CD14-positive monocyte (primary cell): ENCODE data around the gene CEACAM6. TPM values are rescaled to one million over a fixed set of nuclear protein-coding genes. Genes with fewer than 3 reads are reported as not detected.

Source experiments
- DNase-seq, 3 donors: peaks; one replicate each; pipeline ENCODE4 v3.0.0-alpha.2; 2011 to 2022
- H2AFZ ChIP-seq: 2 replicates; pipeline ENCODE4 v1.6.0; 2012; ENCODE audit warnings: mild to moderate bottlenecking, low read depth, low read length, inconsistent platforms; ENCODE audit not compliant: insufficient read depth, poor library complexity, severe bottlenecking
- H3K27ac ChIP-seq, 2 donors: 1 replicate in 1 of 2; 2 replicates in 1 of 2; pipeline ENCODE4 v1.5.1; 2012 to 2013; ENCODE audit warnings: low read length in 2 of 2, control low read depth in 1 of 2, inconsistent platforms in 1 of 2, low read depth in 1 of 2, mild to moderate bottlenecking in 1 of 2
- H3K27me3 ChIP-seq, 2 donors: one replicate each; pipeline versions ENCODE4 v1.6.0 to v1.6.1; 2011 to 2013; ENCODE audit warnings: low read length in 2 of 2; ENCODE audit not compliant: control insufficient read depth in 2 of 2, insufficient read depth in 2 of 2
- H3K36me3 ChIP-seq, 2 donors: replicated peaks in 1 of 2; 1 replicate in 1 of 2; 2 replicates in 1 of 2; pipeline versions ENCODE4 v1.5.1 to v1.6.1; 2012 to 2013; ENCODE audit warnings: low read length in 2 of 2, control low read depth in 1 of 2, inconsistent platforms in 1 of 2, mild to moderate bottlenecking in 1 of 2; ENCODE audit not compliant: insufficient read depth in 2 of 2, control insufficient read depth in 1 of 2
- H3K4me1 ChIP-seq, 2 donors: 1 replicate in 1 of 2; 2 replicates in 1 of 2; pipeline versions ENCODE4 v1.5.1 to v1.6.1; 2012 to 2013; ENCODE audit warnings: low read length in 2 of 2, control low read depth in 1 of 2, inconsistent platforms in 1 of 2, mild to moderate bottlenecking in 1 of 2, moderate library complexity in 1 of 2; ENCODE audit not compliant: insufficient read depth in 2 of 2, control insufficient read depth in 1 of 2
- H3K4me2 ChIP-seq: replicated peaks from 2 replicates; pipeline ENCODE3; 2012; ENCODE audit warnings: low read length, moderate library complexity, mild to moderate bottlenecking; ENCODE audit not compliant: poor library complexity, severe bottlenecking; ENCODE audit errors: extremely low read depth
- H3K4me3 ChIP-seq, 3 experiments: fragments of 200-600 bp in 1 of 3; sonication (generic) in 1 of 3; replicated peaks in 1 of 3; 1 replicate in 2 of 3; 2 replicates in 1 of 3; pipeline ENCODE4 v1.5.1; 2011 to 2013; ENCODE audit warnings: low read length in 3 of 3, mild to moderate bottlenecking in 3 of 3, control low read depth in 2 of 3, low read depth in 2 of 3, inconsistent platforms in 1 of 3, moderate library complexity in 1 of 3
- H3K79me2 ChIP-seq: 2 replicates; pipeline ENCODE4 v1.6.0; 2012; ENCODE audit warnings: mild to moderate bottlenecking, control low read depth, inconsistent platforms, low read length, moderate library complexity; ENCODE audit not compliant: insufficient read depth
- H3K9ac ChIP-seq: 2 replicates; pipeline ENCODE4 v1.6.0; 2017; ENCODE audit warnings: low read length, mild to moderate bottlenecking; ENCODE audit not compliant: insufficient read depth, poor library complexity, severe bottlenecking
- H3K9me3 ChIP-seq, 2 donors: replicated peaks in 1 of 2; 1 replicate in 1 of 2; 2 replicates in 1 of 2; pipeline versions ENCODE4 v1.5.1 to v1.6.1; 2012 to 2013; ENCODE audit warnings: low read length in 2 of 2, control low read depth in 1 of 2; ENCODE audit not compliant: control insufficient read depth in 1 of 2, insufficient read depth in 1 of 2
- H4K20me1 ChIP-seq: 2 replicates; pipeline ENCODE4 v1.6.0; 2012; ENCODE audit warnings: mild to moderate bottlenecking, low read length, control low read depth, moderate library complexity; ENCODE audit not compliant: insufficient read depth
- H3K27ac Mint-ChIP-seq, 7 donors: one replicate each; pipeline ENCODE4 v1.8.0; 2020; ENCODE audit warnings: mild to moderate bottlenecking in 7 of 7, mixed read lengths in 7 of 7, moderate library complexity in 6 of 7, inconsistent platforms in 2 of 7
- H3K27me3 Mint-ChIP-seq, 3 donors: one replicate each; pipeline ENCODE4 v1.8.0; 2021 to 2022; ENCODE audit warnings: low read depth in 3 of 3, mild to moderate bottlenecking in 3 of 3, mixed read lengths in 3 of 3, moderate library complexity in 3 of 3, inconsistent platforms in 1 of 3
- H3K36me3 Mint-ChIP-seq, 2 donors: one replicate each; pipeline ENCODE4 v1.8.0; 2020; ENCODE audit warnings: mixed read lengths in 2 of 2, inconsistent platforms in 1 of 2, mild to moderate bottlenecking in 1 of 2
- H3K4me1 Mint-ChIP-seq: one replicate; pipeline ENCODE4 v1.8.0; 2020; ENCODE audit warnings: mild to moderate bottlenecking, mixed read lengths
- H3K4me3 Mint-ChIP-seq, 2 donors: one replicate each; pipeline ENCODE4 v1.8.0; 2020; ENCODE audit warnings: mild to moderate bottlenecking in 2 of 2, mixed read lengths in 2 of 2, moderate library complexity in 1 of 2
- H3K9me3 Mint-ChIP-seq, 7 donors: one replicate each; pipeline ENCODE4 v1.8.0; 2020 to 2022; ENCODE audit warnings: mixed read lengths in 7 of 7, mild to moderate bottlenecking in 6 of 7, moderate library complexity in 6 of 7, inconsistent platforms in 2 of 7
- CTCF ChIP-seq: fragments of 200-600 bp; IDR thresholded peaks from one replicate; pipeline ENCODE4 v1.8.0; 2022; ENCODE audit warnings: antibody characterized with exemption, mild to moderate bottlenecking
- WGBS: methylation state at CpG from one replicate; pipeline ENCODE4 v1.1.5; 2013; ENCODE audit warnings: missing lambda C conversion rate; ENCODE audit not compliant: insufficient coverage; 5-methylcytosine and 5-hydroxymethylcytosine counted together
- intact Hi-C, 2 donors: fragments of 100-400 bp; cut with micrococcal nuclease; formaldehyde crosslinking; loops; one replicate each; pipeline versions ENCODE4 v1.15.0 to v1.15.1; 2023
- polyA plus RNA-seq, 3 donors: library from polyadenylated mRNA; depleted of rRNA in 1 of 3; unstranded in 2 of 3; stranded (reverse) in 1 of 3; fragments of 300-500 nt in 2 of 3; fragments of >200 nt in 1 of 3; fragmentation: Illumina TruSeq in 2 of 3; gene quantifications; 1 replicate in 2 of 3; 2 replicates in 1 of 3; pipeline ENCODE4 v1.2.3, GENCODE V29; 2012 to 2021

The CEACAM6 gene
- polyA plus RNA-seq, 3 donors: 0.07 TPM; not detected in 2

GRCh38 chr19:41734156-41734555, 21.2 kb upstream of the CEACAM6 start:
- Histone ChIP-seq H3K4me3 (no peak overlapping the region), H3K79me2 (no peaks in the 10 kb centered on the region), H3K27me3 (peaks cover 0 to 5% of the 10 kb centered on the region in 2 donors), H3K4me1 (no peaks in the 10 kb centered on the region), H2AFZ (no peak overlapping the region), H3K27ac (no peak overlapping the region), H4K20me1 (no peaks in the 10 kb centered on the region), H3K9ac (no peak overlapping the region), H3K9me3 (no peaks in the 10 kb centered on the region), H3K4me2 (no peak overlapping the region), H3K36me3 (no peaks in the 10 kb centered on the region)
- no peak overlapping the region for H3K27ac Mint-ChIP-seq
- H3K27me3 Mint-ChIP-seq: peaks cover 8 to 22% (median 13%) of the 10 kb centered on the region in 3 donors
- DNase-seq: no peak
- H3K36me3 Mint-ChIP-seq: no peaks in the 10 kb centered on the region
- intact Hi-C loops: no loop called here
- no peak overlapping the region for H3K4me3 Mint-ChIP-seq
- no peaks in the 10 kb centered on the region for H3K4me1 Mint-ChIP-seq
- no peaks in the 10 kb centered on the region for H3K9me3 Mint-ChIP-seq
- no peak for TF ChIP-seq CTCF
- whole genome bisulfite sequencing: 67% methylated on average over 1 of the region's 4 CpGs

GRCh38 chr19:41734585-41734984, 20.7 kb upstream of the CEACAM6 start:
- Histone ChIP-seq H3K4me2 (no peak overlapping the region), H3K4me1 (no peaks in the 10 kb centered on the region), H3K27ac (no peak overlapping the region), H3K4me3 (no peak overlapping the region), H4K20me1 (no peaks in the 10 kb centered on the region), H3K79me2 (no peaks in the 10 kb centered on the region), H3K27me3 (peaks cover 0 to 5% of the 10 kb centered on the region in 2 donors), H2AFZ (no peak overlapping the region), H3K36me3 (no peaks in the 10 kb centered on the region), H3K9me3 (no peaks in the 10 kb centered on the region), H3K9ac (no peak overlapping the region)
- intact Hi-C loops: no loop called here
- Mint-ChIP-seq H3K27ac (no peak overlapping the region), H3K9me3 (no peaks in the 10 kb centered on the region), H3K27me3 (peaks cover 8 to 20% (median 13%) of the 10 kb centered on the region in 3 donors), H3K36me3 (no peaks in the 10 kb centered on the region), H3K4me1 (no peaks in the 10 kb centered on the region), H3K4me3 (no peak overlapping the region)
- WGBS: 60% methylated on average over 1 of the region's 3 CpGs
- no peak for TF ChIP-seq CTCF
- DNase-seq: no peak
